Measurements from ENCODE around the gene RIMS4. TPM values are rescaled to one million over a fixed set of nuclear protein-coding genes. Genes with fewer than 3 reads are reported as not detected.

Gene RIMS4
- total and polyA plus RNA-seq, 10 of the 15 experiments (the other 5 are each of a cell fraction or from before 2014, with no cell fraction given), result under 0.01 to 0.07 (median 0.05) TPM; not detected in 5

- RAD21 ChIA-PET (ENCODE audit: unreplicated experiment), result no interaction called here
- no peaks in the 10 kb centered on the region; a peak in 2 of 4 replicates for H3K27me3 ChIP-seq (replicated peaks in 1 of 2; ENCODE audit: control insufficient read depth in 2 of 2, insufficient read depth in 2 of 2, low read length in 1 of 2)
- no peaks in the 10 kb centered on the region for H3K4me1 ChIP-seq (ENCODE audit: control insufficient read depth, insufficient read depth, low read length)
- H3K9me3 ChIP-seq (replicated peaks; ENCODE audit: control insufficient read depth, insufficient read depth, low read length), result no peaks in the 10 kb centered on the region
- H3K4me2 ChIP-seq (ENCODE audit: control insufficient read depth, insufficient read depth), result no peak overlapping the region
- SMC1A ChIA-PET (ENCODE audit: uncharacterized antibody, unreplicated experiment), result interaction anchor here (0.6 kb wide), 1 partner anchor 36 kb away, joined by 3 read pairs; no protein-coding TSS in a partner anchor
- intact Hi-C loops (cut with micrococcal nuclease; ENCODE audit: unreplicated experiment) (no loop called here), in situ Hi-C loops (cut with MboI) (no loop called here)
- TF ChIP-seq E2F4 (IDR thresholded peaks at IDR 0.05; ENCODE audit: low read depth, low read length) (no peak), POLR2AphosphoS5 (IDR thresholded peaks at IDR 0.05; ENCODE audit: low read length) (no peak), ZNF24 (IDR thresholded peaks at IDR 0.05) (no peak)
- no peak for DNase-seq (ENCODE audit: low read depth, low spot score)
- H3K9ac ChIP-seq (ENCODE audit: control insufficient read depth, insufficient read depth, low read length), result no peak overlapping the region
- ATAC-seq, result no peak
- no peaks in the 10 kb centered on the region for H3K79me2 ChIP-seq (ENCODE audit: control insufficient read depth, insufficient read depth, low read length)
- WGBS (ENCODE audit: insufficient coverage, insufficient replicate concordance, low lambda C conversion rate, missing lambda C conversion rate), result 22% methylated on average over 7 of the region's 7 CpGs
- no peaks in the 10 kb centered on the region for H4K20me1 ChIP-seq (ENCODE audit: control insufficient read depth, insufficient read depth)
- no peak for FAIRE-seq
- POLR2A ChIA-PET, result no interaction called here
- H3K4me3 ChIP-seq, result no peak overlapping the region
- H2AFZ ChIP-seq (ENCODE audit: control insufficient read depth, low read depth, low read length), result no peak overlapping the region
- BruUV-seq (replicated peaks), result no TSS peak
- no peaks in the 10 kb centered on the region for H3K36me3 ChIP-seq (ENCODE audit: control insufficient read depth in 2 of 2, insufficient read depth in 2 of 2, low read length in 1 of 2)
- CTCF ChIA-PET, result no interaction called here
- H3K27ac ChIP-seq (ENCODE audit: control insufficient read depth, insufficient read depth), result no peak overlapping the region
Observed at GRCh38 chr20:44835661-44836221, 25.4 kb upstream of the RIMS4 start.

- ChIA-PET SMC1A (ENCODE audit: uncharacterized antibody, unreplicated experiment) (no interaction called here), RAD21 (ENCODE audit: unreplicated experiment) (no interaction called here), POLR2A (no interaction called here), CTCF (no interaction called here)
- no peaks in the 10 kb centered on the region for H3K9me3 ChIP-seq (replicated peaks; ENCODE audit: control insufficient read depth, insufficient read depth, low read length)
- intact Hi-C loops (cut with micrococcal nuclease; ENCODE audit: unreplicated experiment) (no loop called here), in situ Hi-C loops (cut with MboI) (no loop called here)
- H3K27ac ChIP-seq (ENCODE audit: control insufficient read depth, insufficient read depth), result no peak overlapping the region
- no peak for ATAC-seq
- H2AFZ ChIP-seq (ENCODE audit: control insufficient read depth, low read depth, low read length), result no peak overlapping the region
- no peaks in the 10 kb centered on the region for H3K79me2 ChIP-seq (ENCODE audit: control insufficient read depth, insufficient read depth, low read length)
- no peaks in the 10 kb centered on the region for H3K4me1 ChIP-seq (ENCODE audit: control insufficient read depth, insufficient read depth, low read length)
- no peaks in the 10 kb centered on the region for H3K36me3 ChIP-seq (ENCODE audit: control insufficient read depth in 2 of 2, insufficient read depth in 2 of 2, low read length in 1 of 2)
- no peak overlapping the region for H3K9ac ChIP-seq (ENCODE audit: control insufficient read depth, insufficient read depth, low read length)
- FAIRE-seq, result no peak
- no peaks in the 10 kb centered on the region; a peak in 2 of 4 replicates for H3K27me3 ChIP-seq (replicated peaks in 1 of 2; ENCODE audit: control insufficient read depth in 2 of 2, insufficient read depth in 2 of 2, low read length in 1 of 2)
- 8% methylated on average over 1 of the region's 1 CpG for WGBS (ENCODE audit: insufficient coverage, insufficient replicate concordance, low lambda C conversion rate, missing lambda C conversion rate)
- BruUV-seq (replicated peaks), result no TSS peak
- DNase-seq (ENCODE audit: low read depth, low spot score), result no peak
- no peak overlapping the region for H3K4me3 ChIP-seq
- no peak overlapping the region for H3K4me2 ChIP-seq (ENCODE audit: control insufficient read depth, insufficient read depth)
- H4K20me1 ChIP-seq (ENCODE audit: control insufficient read depth, insufficient read depth), result no peaks in the 10 kb centered on the region
- TF ChIP-seq FOXM1 (IDR thresholded peaks at IDR 0.05; ENCODE audit: low read depth, low read length), result no peak
- TF ChIP-seq ZNF592 (IDR thresholded peaks at IDR 0.05), result no peak
- TF ChIP-seq SMAD1 (IDR thresholded peaks at IDR 0.05; ENCODE audit: low read depth, partially characterized antibody), result no peak
- TF ChIP-seq RAD51 (IDR thresholded peaks at IDR 0.05), result no peak
- no peak for TF ChIP-seq ZZZ3 (IDR thresholded peaks at IDR 0.05; ENCODE audit: control insufficient read depth, insufficient read length, low read depth)
- TF ChIP-seq TAF1 (IDR thresholded peaks at IDR 0.05; ENCODE audit: borderline replicate concordance, low read depth, low read length), result no peak
- TF ChIP-seq ETV6 (conservative IDR thresholded peaks at IDR 0.05 in 1 of 2, IDR thresholded peaks at IDR 0.05 in 1 of 2; ENCODE audit: borderline replicate concordance in 1 of 2, low read depth in 1 of 2), result no peak
- no peak for TF ChIP-seq HDAC2 (IDR thresholded peaks at IDR 0.05)
- TF ChIP-seq RELA (IDR thresholded peaks at IDR 0.05; ENCODE audit: borderline replicate concordance, partially characterized antibody), result no peak
- TF ChIP-seq RBBP5 (conservative IDR thresholded peaks at IDR 0.05), result no peak
- TF ChIP-seq NR2C1 (IDR thresholded peaks at IDR 0.05), result no peak
Observed at GRCh38 chr20:44835116-44835515, 24.8 kb upstream of the RIMS4 start.
